Endodermal cell (in vitro differentiated cells): ENCODE results near the gene STRA6. TPM values are rescaled to one million over a fixed set of nuclear protein-coding genes. Genes with fewer than 3 reads are reported as not detected.
A peak's percentile ranks its signal among the peaks of the same experiment; 100 is the strongest.

Experiments
- DNase-seq: peaks from one replicate; pipeline ENCODE4 v3.0.0-alpha.2; 2017
- H3K27ac ChIP-seq: 2 replicates; pipeline ENCODE4 v1.5.1; 2013; ENCODE audit warnings: mild to moderate bottlenecking, low read depth, low read length, moderate library complexity
- H3K27me3 ChIP-seq: 2 replicates; pipeline ENCODE4 v1.6.1; 2013; ENCODE audit warnings: mild to moderate bottlenecking, low read length, moderate library complexity; ENCODE audit not compliant: insufficient read depth, control insufficient read depth, poor library complexity, severe bottlenecking
- H3K36me3 ChIP-seq: 2 replicates; pipeline ENCODE4 v1.7.0; 2013; ENCODE audit warnings: mild to moderate bottlenecking, low read length, moderate library complexity; ENCODE audit not compliant: control insufficient read depth, insufficient read depth
- H3K4me1 ChIP-seq: one replicate; pipeline ENCODE4 v1.7.0; 2013; ENCODE audit warnings: low read length; ENCODE audit not compliant: control insufficient read depth, insufficient read depth
- H3K4me3 ChIP-seq: 2 replicates; pipeline ENCODE4 v1.5.1; 2013; ENCODE audit warnings: mild to moderate bottlenecking, low read length, moderate library complexity
- H3K9ac ChIP-seq: 2 replicates; pipeline ENCODE4 v1.6.1; 2013; ENCODE audit warnings: mild to moderate bottlenecking, low read length, moderate library complexity; ENCODE audit not compliant: poor library complexity, severe bottlenecking; ENCODE audit errors: extremely low read depth
- H3K9me3 ChIP-seq: 2 replicates; pipeline ENCODE4 v1.6.1; 2013; ENCODE audit warnings: mild to moderate bottlenecking, low read length, moderate library complexity; ENCODE audit not compliant: control insufficient read depth
- H3K27ac Mint-ChIP-seq: 2 replicates; pipeline ENCODE4 v1.8.0; 2020; ENCODE audit warnings: mixed read lengths
- H3K27me3 Mint-ChIP-seq: 2 replicates; pipeline ENCODE4 v1.8.0; 2021; ENCODE audit warnings: mild to moderate bottlenecking, mixed read lengths; ENCODE audit not compliant: insufficient read depth
- H3K36me3 Mint-ChIP-seq: 2 replicates; pipeline ENCODE4 v1.8.0; 2020; ENCODE audit warnings: low read depth, mixed read lengths
- H3K4me1 Mint-ChIP-seq: 2 replicates; pipeline ENCODE4 v1.8.0; 2020; ENCODE audit warnings: mixed read lengths
- H3K4me3 Mint-ChIP-seq: 2 replicates; pipeline ENCODE4 v1.8.0; 2020; ENCODE audit warnings: mild to moderate bottlenecking, moderate library complexity, mixed read lengths
- H3K9me3 Mint-ChIP-seq: 2 replicates; pipeline ENCODE4 v1.8.0; 2020; ENCODE audit warnings: mild to moderate bottlenecking, mixed read lengths
- WGBS, 2 experiments: methylation state at CpG; one replicate each; pipeline versions ENCODE4 v1.1.5 to v1.1.7; 2013; ENCODE audit warnings: missing lambda C conversion rate in 2 of 2, mixed read lengths in 1 of 2; ENCODE audit not compliant: insufficient coverage in 1 of 2, insufficient read length in 1 of 2; 5-methylcytosine and 5-hydroxymethylcytosine counted together
- total RNA-seq, 2 donors: library from RNA; stranded (reverse); fragmentation: NEBNext Ultra II Directional in 1 of 2; extraction: Animal tissue kit (Norgen Biotek cat#: 25700) in 1 of 2; gene quantifications; 2 replicates in 1 of 2; 3 replicates in 1 of 2; pipeline ENCODE4 v1.2.1, GENCODE V29; 2021
- TF ChIP-seq, protein P1 (sequence below): fragments of 200-600 bp; sonication (generic); conservative IDR thresholded peaks from 2 replicates; pipeline ENCODE4 v1.5.0; 2021; ENCODE audit warnings: antibody characterized with exemption, mild to moderate bottlenecking

STRA6 gene
- total RNA-seq, 2 donors from 2014 or later, result 18.2 to 26.2 TPM

DNA sequence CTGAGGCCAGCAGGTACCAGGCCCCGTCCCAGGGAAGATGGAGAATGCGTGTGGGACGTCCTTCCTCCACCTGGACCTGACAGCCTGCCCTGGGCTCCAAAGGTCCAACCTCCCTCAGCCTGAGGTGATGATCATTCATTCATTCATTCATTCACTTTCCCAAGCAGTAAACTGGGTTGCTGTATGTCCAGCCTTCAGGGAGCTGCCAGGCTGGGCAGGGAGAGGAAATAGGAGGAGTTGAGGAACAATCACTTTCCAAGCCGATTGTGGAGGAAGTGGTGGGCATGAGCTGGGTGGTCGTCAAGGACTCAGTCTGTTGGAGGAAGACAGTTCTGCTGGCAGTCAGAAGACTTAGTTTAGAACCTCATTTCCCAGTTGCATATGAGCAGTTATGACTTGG, 23.3 kb upstream of the STRA6 start:
- WGBS, 2 experiments, result 81 to 83% methylated on average over 4 to 5 of the region's 5 CpGs
- peaks cover 55% of the 10 kb centered on the region for H3K27me3 Mint-ChIP-seq
- peaks cover 6% of the 10 kb centered on the region for H3K27me3 ChIP-seq

GRCh38 chr15:74222240-74223119, 19.9 kb upstream of the STRA6 start:
- Mint-ChIP-seq H3K4me1 (peaks cover 26% of the 10 kb centered on the region), H3K27ac (no peak overlapping the region), H3K9me3 (no peaks in the 10 kb centered on the region), H3K36me3 (no peaks in the 10 kb centered on the region), H3K4me3 (no peak overlapping the region), H3K27me3 (peaks cover 70% of the 10 kb centered on the region)
- peaks cover 6% of the 10 kb centered on the region for H3K27me3 ChIP-seq
- H3K4me3 ChIP-seq, result no peak overlapping the region
- no peak for DNase-seq
- H3K9me3 ChIP-seq, result no peaks in the 10 kb centered on the region
- H3K9ac ChIP-seq, result no peak overlapping the region
- no peaks in the 10 kb centered on the region for H3K36me3 ChIP-seq
- TF ChIP-seq, protein P1, sequence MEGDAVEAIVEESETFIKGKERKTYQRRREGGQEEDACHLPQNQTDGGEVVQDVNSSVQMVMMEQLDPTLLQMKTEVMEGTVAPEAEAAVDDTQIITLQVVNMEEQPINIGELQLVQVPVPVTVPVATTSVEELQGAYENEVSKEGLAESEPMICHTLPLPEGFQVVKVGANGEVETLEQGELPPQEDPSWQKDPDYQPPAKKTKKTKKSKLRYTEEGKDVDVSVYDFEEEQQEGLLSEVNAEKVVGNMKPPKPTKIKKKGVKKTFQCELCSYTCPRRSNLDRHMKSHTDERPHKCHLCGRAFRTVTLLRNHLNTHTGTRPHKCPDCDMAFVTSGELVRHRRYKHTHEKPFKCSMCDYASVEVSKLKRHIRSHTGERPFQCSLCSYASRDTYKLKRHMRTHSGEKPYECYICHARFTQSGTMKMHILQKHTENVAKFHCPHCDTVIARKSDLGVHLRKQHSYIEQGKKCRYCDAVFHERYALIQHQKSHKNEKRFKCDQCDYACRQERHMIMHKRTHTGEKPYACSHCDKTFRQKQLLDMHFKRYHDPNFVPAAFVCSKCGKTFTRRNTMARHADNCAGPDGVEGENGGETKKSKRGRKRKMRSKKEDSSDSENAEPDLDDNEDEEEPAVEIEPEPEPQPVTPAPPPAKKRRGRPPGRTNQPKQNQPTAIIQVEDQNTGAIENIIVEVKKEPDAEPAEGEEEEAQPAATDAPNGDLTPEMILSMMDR, result no peak
- H3K27ac ChIP-seq, result peak overlapping the region; percentile 94
- peaks cover 3% of the 10 kb centered on the region for H3K4me1 ChIP-seq
- WGBS, 2 experiments, result 36 to 55% methylated on average over 7 to 20 of the region's 25 CpGs

More for the DNA sequence above, 23.3 kb upstream of the STRA6 start:
- Histone ChIP-seq H3K27ac (no peak overlapping the region), H3K4me1 (peaks cover 10% of the 10 kb centered on the region), H3K9me3 (no peaks in the 10 kb centered on the region), H3K36me3 (no peaks in the 10 kb centered on the region), H3K9ac (no peak overlapping the region), H3K4me3 (no peak overlapping the region)
- H3K4me3 Mint-ChIP-seq, result no peak overlapping the region
- H3K36me3 Mint-ChIP-seq, result no peaks in the 10 kb centered on the region
- no peaks in the 10 kb centered on the region for H3K9me3 Mint-ChIP-seq
- TF ChIP-seq, protein P1, result no peak
- DNase-seq, result no peak
- H3K27ac Mint-ChIP-seq, result no peak overlapping the region
- H3K4me1 Mint-ChIP-seq, result peaks cover 34% of the 10 kb centered on the region

DNA sequence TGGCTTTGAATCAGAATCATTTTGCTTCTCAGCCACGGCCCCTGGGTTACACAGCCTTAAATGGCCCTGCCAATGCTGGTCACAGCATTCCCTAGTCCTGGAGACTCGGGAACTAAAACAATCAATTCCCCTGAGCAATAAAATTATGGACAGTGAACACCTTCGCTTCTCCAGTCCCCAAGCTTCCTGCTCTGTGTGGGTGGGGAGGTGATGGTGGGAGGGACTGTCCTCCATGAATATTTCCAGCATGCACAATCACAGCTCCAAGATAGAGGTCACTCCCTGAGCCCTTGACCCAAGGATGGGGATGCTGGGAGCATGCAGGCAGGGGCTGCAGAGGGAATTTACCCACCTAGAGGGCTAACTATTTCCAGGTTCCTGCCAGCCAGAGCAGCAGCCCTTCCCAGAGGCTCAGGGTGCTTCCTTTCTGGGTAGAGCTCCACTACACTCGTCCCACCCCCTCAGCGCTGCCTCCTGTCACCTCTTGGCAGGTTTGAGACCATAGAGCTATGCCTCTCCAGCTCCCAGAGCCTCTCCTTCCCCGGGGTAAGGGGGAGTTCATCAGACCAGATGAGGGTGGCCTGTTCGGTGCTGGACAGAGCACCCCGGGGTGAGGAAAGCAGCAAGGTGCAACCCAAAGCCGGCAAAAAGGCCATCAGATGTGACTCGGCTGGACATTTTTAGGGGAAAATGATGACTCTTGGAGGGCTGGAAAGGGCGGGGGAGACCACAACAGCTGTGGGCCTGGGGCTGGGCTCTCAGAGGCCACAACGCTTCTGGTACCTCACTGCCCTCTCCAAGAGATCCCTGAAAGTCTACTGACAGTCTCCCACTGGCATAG, 19.0 kb upstream of the STRA6 start:
- no peaks in the 10 kb centered on the region for H3K36me3 Mint-ChIP-seq
- WGBS, 2 experiments, result 65 to 70% methylated on average over 6 to 12 of the region's 12 CpGs
- peaks cover 31% of the 10 kb centered on the region for H3K4me1 Mint-ChIP-seq
- no peak for DNase-seq
- no peak overlapping the region for H3K27ac Mint-ChIP-seq
- H3K4me3 ChIP-seq, result no peak overlapping the region
- no peak overlapping the region for H3K27ac ChIP-seq
- no peak overlapping the region for H3K9ac ChIP-seq
- no peaks in the 10 kb centered on the region for H3K9me3 ChIP-seq
- peaks cover 6% of the 10 kb centered on the region for H3K27me3 ChIP-seq
- H3K9me3 Mint-ChIP-seq, result no peaks in the 10 kb centered on the region
- TF ChIP-seq, protein P1, result no peak
- H3K4me3 Mint-ChIP-seq, result no peak overlapping the region
- no peaks in the 10 kb centered on the region for H3K36me3 ChIP-seq
- peaks cover 66% of the 10 kb centered on the region for H3K27me3 Mint-ChIP-seq
- H3K4me1 ChIP-seq, result peaks cover 3% of the 10 kb centered on the region
